GM21528 (cell line): ENCODE measurements around the gene SLC9C2.
"Not testable (repeated sequence)": the region's sequence is repeated elsewhere in the genome, so short reads cannot be mapped to it uniquely, and the experiment has no call there.

Experiments
- ATAC-seq: cut with Tn5 transposase; IDR thresholded peaks from one replicate; pipeline ENCODE4 v1.9.1; 2021; ENCODE audit warnings: mild to moderate bottlenecking, moderate library complexity; ENCODE audit not compliant: unreplicated experiment, low FRiP score

Gene SLC9C2

GRCh38 chr1:173532237-173532636 is 70.6 kb downstream of the SLC9C2 start:
- no peak for ATAC-seq

- ATAC-seq: no peak
Measured at GRCh38 chr1:173530795-173531693, 71.8 kb downstream of the SLC9C2 start.

GRCh38 chr1:173529106-173529505 is 73.8 kb downstream of the SLC9C2 start:
- no peak for ATAC-seq

- no peak for ATAC-seq
Measured at GRCh38 chr1:173527151-173527826, 75.6 kb downstream of the SLC9C2 start.

GRCh38 chr1:173525926-173526325 is 76.9 kb downstream of the SLC9C2 start:
- ATAC-seq: no peak

GRCh38 chr1:173523329-173523728 is 79.5 kb downstream of the SLC9C2 start:
- no peak for ATAC-seq

- ATAC-seq: no peak
Measured at GRCh38 chr1:173520799-173521198, 82.1 kb downstream of the SLC9C2 start.

- ATAC-seq: not testable (repeated sequence)
Measured at GRCh38 chr1:173514503-173514902, 88.4 kb downstream of the SLC9C2 start.

- ATAC-seq: no peak
Measured at GRCh38 chr1:173509797-173510196, 93.1 kb downstream of the SLC9C2 start.

- ATAC-seq: no peak
Measured at GRCh38 chr1:173508541-173508940, 94.3 kb downstream of the SLC9C2 start.

- ATAC-seq: no peak
Measured at GRCh38 chr1:173507847-173508209, 95.0 kb downstream of the SLC9C2 start.

- no peak for ATAC-seq
Measured at GRCh38 chr1:173507205-173507846, 95.5 kb downstream of the SLC9C2 start.

GRCh38 chr1:173506437-173506836 is 96.4 kb downstream of the SLC9C2 start:
- ATAC-seq: no peak

- ATAC-seq: no peak
Measured at GRCh38 chr1:173505391-173505790, 97.5 kb downstream of the SLC9C2 start.

- no peak for ATAC-seq
Measured at GRCh38 chr1:173504268-173504667, 98.6 kb downstream of the SLC9C2 start.

- ATAC-seq: no peak
Measured at GRCh38 chr1:173503391-173503790, 99.5 kb downstream of the SLC9C2 start.

- ATAC-seq: no peak
Measured at GRCh38 chr1:173502104-173502503, 100.8 kb downstream of the SLC9C2 start.

- no peak for ATAC-seq
Measured at GRCh38 chr1:173499729-173500128, 103.1 kb downstream of the SLC9C2 start.

- no peak for ATAC-seq
Measured at GRCh38 chr1:173496757-173497320, 106.0 kb downstream of the SLC9C2 start.

GRCh38 chr1:173495609-173496267 is 107.1 kb downstream of the SLC9C2 start:
- no peak for ATAC-seq
